Measurements from ENCODE around the gene ZFP36L1.

Gene ZFP36L1

DNA sequence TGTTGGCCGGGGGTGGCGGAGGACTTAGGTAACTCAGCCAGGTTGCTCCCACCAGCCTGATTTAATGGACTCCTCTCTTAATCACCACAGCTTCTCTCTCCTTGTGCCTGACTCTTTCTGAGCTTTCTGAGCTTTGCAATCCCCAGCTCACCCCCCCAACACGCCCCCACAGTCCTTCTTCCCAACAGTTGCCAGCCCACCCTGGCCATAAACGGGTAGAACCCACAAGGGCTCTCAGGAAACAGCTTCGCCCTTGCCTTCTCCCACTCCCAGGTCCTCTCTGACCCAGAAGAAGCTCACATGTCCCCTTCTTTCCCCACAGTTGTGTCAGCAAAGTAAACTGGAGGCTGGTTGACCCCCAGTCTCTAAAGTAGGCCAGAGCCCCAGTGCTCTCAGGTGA lies 32.9 kb downstream of the ZFP36L1 start:
- DNase-seq: no peak

DNA sequence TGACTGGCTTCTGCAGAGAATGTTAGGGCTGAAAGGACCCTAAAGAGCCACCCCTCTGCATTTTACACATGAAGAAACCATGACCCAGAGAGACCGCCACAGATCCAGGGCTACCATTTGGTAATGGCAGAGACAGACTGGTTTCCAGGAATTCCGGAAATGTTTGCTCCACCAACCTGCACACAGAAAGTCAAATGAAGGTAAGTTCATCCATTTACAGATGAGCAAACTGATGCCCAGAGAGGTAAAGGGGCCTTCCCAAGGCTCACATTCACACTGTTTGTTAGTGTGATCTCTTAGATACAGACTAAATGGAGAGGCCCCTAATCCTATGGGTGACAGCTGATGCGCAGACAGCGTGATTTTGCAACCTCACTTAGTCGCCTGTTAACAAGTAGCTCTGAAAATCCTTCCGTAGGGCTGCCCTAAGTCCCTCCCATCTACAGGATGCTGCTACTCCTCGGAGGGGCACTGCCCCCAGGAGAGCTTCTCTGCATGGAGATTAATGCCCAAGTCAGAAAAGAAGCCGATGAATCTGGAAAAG lies 33.8 kb downstream of the ZFP36L1 start:
- no peak for DNase-seq

DNA sequence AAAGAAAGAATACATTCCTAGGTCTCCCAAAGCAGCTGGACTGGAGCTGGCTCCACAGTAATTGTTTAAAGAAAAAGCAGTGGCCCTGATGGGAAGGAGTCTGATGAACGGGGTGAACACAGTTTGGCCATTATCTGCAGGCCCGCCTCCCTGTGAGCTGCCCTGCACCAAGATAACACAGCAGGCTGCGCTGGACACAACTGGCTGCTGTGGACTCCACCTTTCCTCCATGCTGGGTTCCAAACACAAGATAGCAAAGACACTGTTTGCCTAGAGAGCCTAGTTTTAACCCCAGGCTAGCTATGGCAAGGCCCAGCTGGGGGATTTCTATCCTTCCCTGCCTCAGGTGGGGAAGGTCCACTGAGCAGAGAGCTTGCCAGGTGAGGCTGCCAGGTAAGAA lies 34.6 kb downstream of the ZFP36L1 start:
- DNase-seq: no peak

DNA sequence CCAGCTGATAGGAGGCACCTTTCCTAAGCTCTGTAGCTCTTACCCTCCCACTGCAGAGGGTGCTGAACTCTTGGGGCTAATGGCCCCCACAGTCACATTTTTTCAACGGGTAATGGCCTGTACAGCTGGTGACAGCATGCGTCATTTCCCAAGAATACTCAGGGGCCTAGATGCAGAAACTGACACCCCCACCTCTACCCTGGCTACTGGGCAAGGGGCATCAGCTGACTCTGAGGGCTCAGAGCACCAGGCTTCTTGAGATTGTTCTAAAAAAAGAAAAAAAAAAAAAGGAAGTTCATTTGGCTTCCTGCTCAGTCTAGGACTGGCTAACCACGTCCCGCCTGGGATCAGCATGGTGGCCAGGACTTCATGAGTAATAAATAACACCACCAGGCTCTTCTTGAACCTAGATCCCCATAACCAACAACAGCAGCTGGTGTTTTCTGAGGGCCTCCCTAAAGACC lies 35.2 kb downstream of the ZFP36L1 start:
- DNase-seq: no peak

DNA sequence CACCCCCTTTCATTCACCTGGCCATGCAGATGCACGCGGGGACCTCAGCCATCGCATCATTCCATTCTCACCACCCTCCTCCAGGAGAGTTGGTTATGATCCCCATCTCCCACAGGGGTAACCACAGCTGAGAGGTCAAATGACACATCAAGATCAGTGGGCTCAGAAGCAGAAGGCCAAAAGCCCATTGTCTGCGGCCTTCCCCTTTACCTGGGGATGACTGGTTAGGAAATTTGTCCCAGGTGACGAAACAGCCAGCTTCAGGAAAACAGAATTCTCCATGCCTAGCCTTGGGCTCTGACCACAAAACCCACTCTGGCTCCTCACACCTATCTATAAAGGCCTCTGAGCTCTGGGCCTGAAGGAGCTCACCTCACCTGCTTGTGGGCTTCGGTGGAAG lies 36.1 kb downstream of the ZFP36L1 start:
- DNase-seq: no peak

DNA sequence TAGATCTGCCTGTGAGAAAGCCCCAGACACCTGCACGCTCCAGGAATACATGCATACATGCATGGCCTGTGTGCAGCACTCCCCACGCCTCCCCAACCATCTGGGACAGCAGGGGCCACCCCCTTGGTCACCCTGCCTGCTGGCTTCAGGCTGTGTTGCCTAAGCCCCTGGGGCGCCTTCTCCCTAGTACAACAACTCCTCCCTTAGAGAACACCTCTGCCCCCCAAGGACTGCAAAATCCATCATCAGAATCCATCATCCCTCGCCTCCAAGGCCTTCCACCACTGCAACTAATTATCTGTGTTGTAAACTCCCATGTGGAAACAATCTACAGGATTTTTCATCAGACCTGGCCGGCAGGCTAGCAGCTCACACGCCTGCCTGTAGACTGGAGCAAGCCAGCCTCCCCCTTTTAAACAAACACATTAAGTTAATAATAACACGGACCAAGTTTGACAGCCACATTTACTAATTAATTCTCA lies 36.8 kb downstream of the ZFP36L1 start:
- no peak for DNase-seq

DNA sequence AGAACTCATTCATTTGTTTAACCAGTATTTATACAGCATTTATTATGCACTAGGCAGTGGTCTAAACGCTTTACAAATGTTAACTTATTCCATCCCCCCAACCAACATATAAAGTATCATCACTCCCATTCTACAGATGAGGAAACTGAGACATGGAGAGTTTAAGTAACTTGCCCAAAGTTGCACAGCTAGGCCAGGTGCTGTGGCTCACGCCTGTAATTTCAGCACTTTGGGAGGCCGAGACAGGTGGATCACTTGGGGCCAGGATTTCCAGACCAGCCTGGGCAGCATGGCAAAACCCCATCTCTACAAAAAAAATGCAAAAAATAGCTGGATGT lies 37.9 kb downstream of the ZFP36L1 start:
- DNase-seq: no peak

DNA sequence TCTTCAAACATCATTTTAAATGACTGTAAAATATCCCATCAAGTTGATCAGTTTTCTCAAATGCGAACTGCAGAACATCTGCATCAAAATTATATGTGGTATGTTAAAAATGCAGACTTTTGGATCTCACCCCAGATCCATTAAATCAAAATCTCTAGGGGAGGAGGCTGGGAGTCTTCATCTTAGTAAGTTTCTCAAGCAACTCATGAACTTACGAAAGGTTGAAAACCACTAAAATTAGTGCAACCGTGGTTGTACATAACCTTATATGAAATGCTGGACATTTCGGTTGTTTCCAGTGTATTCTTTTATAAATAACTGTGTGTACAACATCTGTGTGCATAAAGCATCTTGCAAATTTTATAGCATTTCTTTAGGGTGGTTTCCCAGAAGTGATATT lies 39.2 kb downstream of the ZFP36L1 start:
- no peak for DNase-seq

DNA sequence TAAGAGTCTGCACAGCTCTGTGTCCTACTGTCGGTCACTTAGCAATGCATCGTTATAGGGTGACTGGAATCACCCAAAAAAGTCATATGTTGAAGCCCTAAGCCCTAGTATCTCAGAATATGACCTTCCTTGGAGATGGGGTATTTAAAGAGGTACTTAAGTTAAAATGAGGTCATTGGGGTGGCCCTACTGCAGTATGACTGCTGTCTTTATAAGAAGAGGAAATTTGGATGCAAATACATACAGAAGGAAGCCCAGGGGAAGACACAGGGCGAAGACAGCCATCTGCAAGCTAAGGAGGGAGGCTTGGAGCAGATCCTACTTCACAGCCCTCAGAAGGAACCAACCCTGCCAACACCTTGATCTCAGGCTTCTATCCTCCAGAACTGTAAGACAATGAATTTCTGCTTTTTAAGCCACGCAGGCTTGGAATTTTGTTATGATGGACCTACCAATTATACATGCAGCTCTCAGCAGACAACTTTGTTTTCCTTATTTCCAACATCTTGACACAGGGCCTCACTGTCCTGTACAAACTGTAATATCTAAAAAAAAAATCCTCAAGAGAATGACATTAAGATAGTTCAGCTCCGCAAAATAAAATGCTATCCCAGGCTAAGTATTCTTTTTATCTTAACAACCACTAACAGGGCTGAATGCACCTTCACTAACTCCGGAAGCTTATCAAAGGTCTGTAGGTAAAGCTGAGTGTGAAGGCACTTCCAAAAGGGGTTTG lies 40.4 kb downstream of the ZFP36L1 start:
- no peak for DNase-seq

DNA sequence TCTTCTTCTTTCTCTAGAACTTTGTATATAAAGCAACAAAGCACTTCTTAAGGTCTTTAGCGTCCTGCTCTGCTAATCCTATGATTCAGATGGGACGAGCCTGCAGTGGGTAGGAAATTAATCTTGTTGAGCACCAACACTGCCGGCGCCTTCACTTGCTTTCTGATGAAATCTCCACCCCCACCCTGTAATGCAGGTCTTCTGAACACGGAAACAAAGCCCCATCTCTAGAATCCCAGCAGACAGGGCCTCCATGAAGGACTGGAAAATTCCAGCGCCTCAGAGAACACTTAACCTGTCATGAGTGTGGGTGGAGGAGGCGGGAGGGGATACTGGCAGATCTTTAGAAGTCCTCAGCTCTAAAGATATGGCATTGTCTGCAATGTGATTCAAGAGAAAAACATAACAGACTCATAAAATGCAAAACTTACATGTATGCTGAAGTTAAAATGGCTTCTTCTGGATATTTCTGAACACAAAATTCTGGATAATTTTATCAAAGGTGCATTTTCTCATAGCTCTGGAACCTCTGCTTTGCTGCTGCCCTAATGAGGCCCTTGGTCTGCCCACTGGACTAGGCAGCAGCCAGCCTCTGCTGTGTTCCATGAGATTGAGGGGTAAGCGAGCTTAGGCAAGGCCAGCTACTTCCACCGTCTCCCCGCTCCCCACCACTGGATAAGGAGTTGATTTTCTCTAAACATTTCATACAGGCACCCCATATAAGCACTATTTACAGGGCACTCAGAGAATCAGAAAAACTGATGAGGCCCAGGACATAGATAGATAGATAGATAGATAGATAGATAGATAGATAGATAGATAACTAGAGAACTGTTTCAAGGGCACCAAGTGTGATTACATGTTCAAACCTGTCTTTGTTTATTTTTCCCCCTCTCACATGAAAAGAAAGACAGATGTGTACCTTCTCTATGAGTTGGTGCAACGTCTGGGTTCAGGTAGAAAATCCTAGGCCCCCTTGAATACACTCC lies 43.1 kb downstream of the ZFP36L1 start:
- DNase-seq: no peak

DNA sequence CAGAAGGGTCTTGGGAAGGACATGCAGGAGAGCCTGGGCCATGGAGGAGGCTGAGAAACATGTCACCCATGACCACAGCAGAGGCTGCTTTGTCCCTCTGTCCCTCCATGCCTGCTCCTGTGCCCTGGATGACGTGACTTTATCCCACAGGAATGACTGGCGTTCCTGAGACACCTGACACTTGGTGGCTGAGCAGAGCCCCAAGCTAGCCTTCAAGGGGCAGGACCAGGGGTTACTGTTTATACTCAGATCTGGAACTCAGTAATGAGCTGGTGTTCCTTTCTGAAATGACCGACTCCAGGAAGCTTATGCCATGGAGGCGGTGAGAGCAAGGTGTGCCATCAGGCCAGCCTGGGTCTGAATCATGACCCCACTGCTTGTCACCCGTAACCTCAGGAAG lies 44.2 kb downstream of the ZFP36L1 start:
- DNase-seq: no peak

DNA sequence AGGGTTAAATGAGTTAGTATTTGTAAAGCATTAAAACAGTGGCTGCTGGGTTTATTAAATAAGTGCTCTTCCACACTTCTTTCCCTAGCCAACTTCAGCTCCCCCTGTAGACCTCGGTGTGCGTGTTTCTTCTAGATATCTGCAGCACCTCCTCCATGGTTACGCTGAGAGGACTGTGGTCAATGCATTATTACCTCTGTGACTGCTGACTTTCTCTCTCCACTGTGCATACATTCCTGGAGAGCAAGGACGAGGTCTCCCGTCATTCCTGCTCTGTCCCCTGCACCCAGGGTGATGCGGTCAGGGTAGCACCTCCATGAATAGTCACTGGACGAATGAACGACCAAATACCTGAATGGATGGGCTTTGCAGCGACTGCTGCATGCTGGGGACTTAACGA lies 44.6 kb downstream of the ZFP36L1 start:
- DNase-seq: no peak

DNA sequence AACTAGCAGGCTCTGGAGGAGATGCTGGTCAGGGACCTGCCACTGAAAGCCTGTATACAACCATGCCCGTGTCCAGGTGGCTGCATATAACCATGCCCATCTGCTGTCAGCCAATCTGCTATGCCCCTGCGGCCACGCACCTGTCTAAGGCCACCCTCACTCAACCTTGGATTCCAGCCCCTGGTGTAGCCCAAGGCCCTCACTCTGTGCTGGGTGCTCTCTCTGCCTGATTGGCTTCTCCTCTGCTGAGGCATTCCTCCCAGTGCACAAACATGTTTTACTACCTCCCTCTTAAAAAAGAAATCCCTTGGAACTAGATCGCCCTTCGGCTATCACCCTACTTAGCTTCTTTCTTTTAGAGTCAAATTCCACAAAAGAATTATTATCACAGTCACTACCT lies 45.5 kb downstream of the ZFP36L1 start:
- no peak for DNase-seq

DNA sequence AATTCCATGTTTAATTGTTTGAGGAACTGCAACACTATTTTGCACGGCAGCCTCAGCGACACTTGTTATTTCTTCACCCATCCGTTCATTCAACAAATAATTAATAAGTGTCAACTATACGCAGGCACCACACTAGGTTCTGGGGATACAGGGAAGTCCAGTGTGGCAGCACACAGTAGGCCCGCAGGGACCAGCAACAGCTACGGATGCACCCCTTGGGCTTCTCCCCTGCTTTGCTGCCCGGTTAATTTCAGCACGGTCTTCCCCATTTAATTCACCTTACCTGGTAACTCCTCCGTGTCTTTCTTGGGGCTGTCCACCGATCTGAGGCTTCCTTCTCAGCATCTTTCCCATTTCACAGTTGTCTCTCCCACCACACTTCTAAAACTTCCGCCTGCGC lies 48.3 kb downstream of the ZFP36L1 start:
- DNase-seq: no peak

DNA sequence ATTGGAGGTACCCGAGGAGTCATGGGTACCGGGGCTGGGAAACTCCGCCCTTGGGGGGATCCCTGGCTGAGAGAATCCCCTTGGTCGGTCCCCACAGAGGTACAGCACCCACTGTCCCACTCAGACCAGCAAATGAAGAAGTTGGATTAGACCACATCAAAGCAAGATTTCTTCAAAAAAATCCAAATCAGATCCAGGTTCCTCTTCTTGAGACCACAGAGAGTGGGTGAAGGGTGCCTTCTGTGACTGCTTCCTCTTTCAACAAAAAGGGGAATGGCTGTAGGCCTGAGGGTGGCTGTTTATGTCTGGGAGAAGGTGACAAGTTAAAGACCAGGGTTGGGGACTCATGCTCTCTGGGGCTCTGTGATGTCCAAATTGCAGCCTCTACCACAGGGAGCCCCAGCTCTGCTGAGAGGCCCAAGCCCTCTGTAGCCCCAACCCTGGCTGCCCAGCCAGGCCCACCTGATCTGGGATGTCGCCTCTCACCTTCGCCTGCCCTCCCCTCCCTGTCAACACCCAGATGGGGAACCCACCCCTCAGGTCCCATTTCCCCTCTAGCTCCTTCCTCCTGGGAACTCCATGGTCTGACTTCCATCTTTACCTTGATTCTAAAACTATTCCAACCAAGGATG lies 50.9 kb downstream of the ZFP36L1 start:
- no peak for DNase-seq

DNA sequence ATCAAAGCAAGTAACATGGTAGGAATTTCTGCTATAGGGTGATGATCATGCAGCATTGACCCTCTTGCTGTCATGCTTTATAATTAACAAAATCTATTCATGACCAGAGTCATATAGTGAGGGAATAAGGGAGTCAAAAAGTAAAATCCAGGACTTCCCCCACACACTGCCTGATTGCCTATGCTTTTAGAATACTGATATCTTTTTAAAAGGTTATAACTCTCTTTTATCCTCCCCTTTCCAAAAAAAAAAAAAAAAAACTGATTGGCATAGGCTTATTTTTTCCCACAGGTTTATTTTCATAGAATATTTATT lies 51.4 kb downstream of the ZFP36L1 start:
- no peak for DNase-seq

DNA sequence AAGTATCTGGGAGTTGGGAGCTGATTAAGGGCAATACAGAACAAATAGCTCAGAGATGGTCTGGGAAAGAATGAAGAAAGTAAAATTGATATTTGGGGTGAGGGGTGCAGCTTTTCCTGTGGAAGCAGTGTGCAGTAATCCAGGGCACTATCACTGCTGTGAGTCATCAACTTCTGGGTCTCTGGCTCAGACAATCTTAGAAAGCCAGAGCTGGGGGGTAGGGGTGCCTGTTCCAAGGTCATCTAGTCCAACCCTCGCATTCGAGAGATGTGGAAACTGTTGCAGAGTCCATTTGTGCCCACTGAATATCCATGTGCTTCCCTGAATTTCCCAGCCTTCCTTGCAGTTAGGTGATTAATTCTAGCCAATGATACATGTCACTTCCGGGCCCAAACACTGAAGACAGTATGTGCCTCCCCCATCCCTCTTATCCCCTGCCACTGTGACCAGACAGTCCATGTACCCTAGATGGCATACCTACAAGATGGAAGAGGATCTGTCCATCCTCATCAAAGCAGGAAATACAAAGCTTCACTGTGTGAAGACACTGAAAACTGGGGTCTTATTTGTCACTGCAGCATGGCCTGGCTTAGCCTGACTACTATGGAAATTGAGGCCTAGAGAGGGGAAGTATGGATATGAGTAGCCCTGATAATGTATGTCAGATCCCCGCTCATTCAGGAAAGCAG lies 51.9 kb downstream of the ZFP36L1 start:
- DNase-seq: no peak

DNA sequence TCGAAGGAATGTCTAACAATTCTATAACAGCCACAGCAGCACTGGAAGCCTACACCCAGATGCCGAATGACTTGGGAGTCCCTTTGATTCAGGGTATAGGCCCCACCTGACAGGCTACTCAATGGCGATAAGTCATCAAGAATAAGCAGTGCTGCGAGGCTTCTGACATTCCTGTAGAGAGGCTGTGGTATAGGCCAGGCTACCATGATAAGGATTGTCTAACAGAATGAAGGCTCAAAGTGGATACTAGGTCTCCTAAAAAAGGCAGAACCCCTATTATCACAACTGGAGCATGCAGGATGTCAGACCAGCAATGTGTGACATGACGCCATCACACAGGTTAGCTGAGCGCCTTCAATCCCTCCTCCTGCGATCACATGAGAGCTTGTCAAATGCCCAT lies 53.2 kb downstream of the ZFP36L1 start:
- no peak for DNase-seq

DNA sequence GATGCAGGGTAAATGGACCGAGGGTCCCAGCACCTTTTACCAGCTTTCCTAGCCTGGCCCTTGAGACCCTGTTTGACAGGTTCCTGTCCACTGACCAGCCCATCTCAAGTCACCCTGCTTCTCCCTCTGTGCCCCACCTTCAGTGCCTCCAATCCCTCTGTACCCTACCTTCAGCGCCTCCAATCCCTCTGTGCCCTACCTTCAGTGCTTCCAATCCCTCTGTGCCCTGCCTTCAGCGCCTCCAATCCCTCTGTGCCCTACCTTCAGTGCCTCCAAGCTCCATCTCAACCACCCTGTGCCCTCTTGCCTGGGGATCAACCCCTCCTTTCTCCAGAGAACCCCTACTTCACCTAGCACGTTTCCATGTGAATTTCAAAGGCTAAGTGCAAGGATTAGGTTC lies 54.3 kb downstream of the ZFP36L1 start:
- no peak for DNase-seq

Data from effector CD4-positive, alpha-beta T cell (primary cell).